ENCODE measurements around the gene SEZ6.

The SEZ6 gene

DNA sequence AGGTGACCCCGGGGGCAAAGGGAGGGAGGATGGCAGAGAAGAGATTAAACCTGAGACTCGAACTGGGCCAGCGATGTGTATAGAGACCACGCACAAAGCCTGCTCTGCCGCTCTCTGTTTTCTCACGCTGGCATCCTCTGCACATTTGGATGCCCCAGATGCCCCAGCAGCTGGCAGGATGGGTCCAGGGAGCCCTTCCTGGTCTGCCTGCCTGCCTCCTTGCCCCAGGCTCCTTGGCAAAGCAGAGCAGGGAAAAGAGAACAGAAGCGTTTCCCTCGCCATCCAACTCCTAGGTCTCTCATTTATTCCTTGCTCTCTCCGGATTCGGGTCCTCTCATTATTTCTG is 31.9 kb upstream of the SEZ6 start:
- DNase-seq (ENCODE audit: low spot score), result no peak

DNA sequence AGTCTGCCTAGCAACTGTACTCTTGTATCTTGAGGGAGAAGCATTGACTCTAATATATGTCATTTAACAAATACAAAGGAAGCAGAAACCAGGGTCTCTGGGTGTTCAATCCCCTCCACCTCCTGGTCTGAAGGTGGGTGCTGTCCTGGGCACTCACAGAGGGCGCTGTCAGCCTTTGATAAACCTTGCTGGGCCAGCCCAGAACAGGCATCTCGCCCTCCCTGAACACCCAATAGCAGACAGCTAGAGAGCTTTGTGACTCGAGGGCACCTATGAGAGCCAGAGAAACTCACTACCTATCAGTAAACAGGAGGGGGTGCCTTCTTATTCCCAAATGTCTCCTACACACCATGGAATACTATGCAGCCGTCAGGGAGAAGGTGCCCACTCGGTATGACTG is 30.8 kb upstream of the SEZ6 start:
- DNase-seq (ENCODE audit: low spot score), result no peak

DNA sequence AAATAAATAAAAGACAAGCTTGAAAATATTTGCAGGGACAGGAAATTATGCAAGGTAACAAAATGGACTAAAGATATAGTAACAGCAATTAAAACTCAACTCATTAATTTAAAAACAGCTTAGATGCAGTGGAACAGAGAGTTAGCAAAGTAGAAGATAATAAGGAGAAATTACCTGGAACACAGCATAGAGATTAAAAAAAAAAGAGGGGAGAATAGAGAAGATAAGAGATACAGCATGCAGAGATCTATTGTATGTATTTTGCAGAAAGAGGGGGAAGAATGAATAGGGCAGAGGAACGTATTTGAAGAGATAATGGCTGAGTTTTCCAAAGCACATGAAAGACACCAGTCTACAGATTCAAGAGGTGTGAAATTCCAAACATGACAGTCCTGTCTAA is 28.7 kb upstream of the SEZ6 start:
- DNase-seq (ENCODE audit: low spot score), result no peak

DNA sequence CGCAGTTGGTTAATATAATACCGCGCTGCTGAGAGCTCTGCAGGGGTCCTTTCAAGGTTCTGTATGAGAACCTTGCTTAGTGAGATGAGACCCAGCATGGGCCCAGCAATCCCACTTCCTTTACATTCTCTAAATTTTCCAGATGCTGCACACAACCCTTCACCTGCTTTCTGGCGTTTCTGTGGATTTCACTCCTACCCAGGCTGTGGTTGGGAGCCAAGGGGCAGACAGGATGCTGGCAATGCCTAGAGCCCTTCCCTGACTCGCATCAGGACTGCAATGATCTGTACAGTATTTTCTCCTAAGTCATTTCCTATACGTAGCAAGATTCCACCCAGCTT is 27.0 kb upstream of the SEZ6 start:
- DNase-seq (ENCODE audit: low spot score), result no peak

DNA sequence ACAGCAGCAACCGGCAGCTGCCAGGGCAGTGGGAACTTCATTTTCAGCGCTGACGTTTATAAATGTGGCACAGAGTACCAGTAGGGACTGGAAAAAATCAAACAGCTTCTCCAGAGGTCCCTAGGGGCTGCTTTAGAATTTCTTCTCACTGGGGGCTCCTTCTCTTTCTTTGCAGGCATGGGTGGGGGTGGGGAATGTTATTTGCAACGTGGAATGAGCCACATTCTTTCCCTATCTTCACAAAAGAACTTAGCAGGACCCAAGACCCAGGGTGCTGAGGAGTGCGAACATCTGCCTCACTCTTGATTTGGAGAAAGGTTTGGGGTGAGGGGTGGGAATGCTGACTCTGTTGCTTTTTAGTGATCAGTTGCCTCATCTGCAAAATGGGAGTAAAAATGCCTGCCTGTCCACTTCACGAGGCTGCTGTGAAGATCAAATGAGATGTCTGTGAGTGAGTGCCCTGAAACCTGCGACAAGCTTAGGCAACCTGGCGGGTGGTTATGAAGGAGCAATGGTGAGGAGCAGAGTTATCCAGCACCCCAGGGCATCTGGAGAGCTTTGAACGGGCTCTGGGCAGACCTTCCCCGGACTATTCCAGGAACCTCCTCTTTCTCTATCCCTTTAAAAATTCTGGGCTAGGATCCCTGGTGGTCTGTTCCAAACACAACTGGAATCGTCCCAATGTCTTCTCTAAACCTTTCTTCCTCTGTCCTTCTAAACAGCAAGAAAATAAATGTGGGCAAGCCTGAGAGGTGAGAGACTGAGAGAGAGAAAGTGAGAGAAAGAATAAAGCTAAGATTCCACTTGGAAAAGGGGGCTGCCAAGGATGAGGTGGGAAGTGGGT is 26.4 kb upstream of the SEZ6 start:
- DNase-seq (ENCODE audit: low spot score), result no peak

DNA sequence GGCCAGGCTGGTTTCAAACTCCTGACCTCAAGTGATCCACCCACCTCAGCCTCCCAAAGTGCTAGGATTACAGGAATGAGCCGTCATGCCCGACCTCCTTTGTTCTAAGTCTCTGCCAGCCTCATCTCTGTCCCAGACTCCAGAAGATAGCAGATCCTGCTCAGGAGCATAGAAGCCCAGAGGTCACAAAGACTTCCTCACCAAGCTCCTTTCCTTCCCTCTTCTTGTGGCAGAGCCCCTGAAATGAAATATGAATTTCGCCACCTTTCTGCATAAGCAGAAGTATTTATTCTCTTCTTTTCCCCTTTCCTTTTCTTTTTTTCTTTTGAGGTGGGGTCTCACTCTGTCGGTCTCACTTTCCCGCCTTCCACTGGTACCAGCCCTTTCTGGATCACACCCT is 25.7 kb upstream of the SEZ6 start:
- no peak for DNase-seq (ENCODE audit: low spot score)

DNA sequence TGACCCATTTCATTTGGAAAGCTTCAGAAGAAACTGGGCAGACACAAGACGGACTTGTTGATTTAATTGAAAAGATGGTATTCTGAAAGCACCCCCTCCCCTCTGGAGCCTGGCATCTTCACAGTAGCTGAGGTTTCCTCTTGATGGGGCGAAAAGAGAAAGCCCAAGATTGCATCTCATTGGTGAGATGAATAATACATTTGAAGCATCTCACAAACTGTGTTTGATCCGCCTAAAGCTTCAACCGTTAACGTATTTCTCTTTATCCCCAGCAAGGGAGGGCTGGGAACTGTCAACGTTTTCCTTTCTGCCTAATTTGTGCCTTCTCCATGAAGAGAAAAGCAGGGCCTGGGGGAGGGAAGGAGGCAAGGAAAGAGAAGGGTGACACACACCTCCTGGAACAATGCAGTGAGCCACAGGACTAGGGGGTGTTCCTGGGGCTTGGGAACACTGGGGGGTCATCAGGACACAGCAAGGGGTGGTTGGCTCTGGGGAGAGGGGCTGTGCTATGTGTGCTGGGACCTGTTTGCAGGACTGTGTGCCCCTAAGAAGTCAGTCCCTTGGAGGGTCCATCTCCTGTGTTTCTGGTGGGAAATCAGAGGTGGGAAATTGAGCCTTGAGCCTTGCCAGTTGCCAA is 18.6 kb upstream of the SEZ6 start:
- DNase-seq (ENCODE audit: low spot score), result no peak

DNA sequence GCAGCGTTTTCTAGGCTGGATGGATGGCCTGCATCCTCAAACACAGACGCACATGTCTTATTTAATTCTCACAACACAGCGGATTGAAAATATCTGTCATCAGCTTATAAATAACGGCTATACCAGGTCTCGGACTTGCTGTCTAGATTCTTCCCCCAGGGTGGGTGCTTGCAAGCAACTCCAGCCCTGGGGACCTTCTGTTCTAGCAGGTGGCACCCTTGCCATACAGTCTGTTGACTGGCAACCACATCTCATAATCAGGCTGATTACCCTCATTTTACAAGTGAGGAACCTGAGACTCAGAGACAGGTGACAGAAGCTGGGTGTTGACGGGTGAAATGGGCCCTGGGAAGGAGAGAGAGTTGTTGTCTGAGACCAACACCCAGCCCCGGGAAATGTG is 16.2 kb upstream of the SEZ6 start:
- DNase-seq (ENCODE audit: low spot score), result no peak

DNA sequence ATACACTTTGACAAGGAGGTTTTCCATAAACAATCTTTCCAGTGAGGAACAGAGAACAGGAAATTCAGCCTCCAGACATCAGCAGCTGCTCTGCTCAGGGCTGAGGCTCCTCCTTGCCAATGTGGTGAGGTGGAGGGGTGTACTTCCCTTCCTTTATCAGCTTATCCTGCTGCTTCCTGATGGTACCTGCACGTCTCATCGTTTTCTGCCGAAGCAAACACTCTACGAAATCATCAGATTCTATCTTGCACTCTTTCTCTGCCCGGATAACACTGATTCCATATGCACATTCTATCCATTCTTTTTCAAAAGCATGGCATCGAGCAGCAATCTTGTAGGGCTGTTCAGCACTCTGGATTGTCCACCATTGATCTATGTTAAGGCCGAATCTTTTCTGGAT is 15.4 kb upstream of the SEZ6 start:
- DNase-seq (ENCODE audit: low spot score), result no peak

DNA sequence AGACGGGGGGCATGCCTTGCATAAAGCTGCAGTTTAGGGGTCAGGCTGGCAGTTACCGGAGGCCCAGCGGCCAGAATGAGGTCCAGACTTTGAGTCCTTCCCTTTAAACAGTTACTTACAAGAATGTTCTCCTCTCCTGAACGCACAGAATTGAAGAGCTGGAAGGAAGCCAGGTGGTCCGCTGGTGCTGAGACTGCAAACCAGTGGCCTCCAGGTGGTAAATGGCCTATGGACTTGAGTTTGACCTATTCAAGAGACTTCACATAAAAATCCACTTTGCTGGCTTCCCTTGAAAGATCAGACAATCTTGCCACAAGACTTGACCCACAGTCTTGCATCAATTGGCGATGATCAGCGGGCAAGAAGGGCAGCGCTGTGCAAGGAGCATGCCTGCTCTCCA is 14.7 kb upstream of the SEZ6 start:
- DNase-seq (ENCODE audit: low spot score), result no peak

DNA sequence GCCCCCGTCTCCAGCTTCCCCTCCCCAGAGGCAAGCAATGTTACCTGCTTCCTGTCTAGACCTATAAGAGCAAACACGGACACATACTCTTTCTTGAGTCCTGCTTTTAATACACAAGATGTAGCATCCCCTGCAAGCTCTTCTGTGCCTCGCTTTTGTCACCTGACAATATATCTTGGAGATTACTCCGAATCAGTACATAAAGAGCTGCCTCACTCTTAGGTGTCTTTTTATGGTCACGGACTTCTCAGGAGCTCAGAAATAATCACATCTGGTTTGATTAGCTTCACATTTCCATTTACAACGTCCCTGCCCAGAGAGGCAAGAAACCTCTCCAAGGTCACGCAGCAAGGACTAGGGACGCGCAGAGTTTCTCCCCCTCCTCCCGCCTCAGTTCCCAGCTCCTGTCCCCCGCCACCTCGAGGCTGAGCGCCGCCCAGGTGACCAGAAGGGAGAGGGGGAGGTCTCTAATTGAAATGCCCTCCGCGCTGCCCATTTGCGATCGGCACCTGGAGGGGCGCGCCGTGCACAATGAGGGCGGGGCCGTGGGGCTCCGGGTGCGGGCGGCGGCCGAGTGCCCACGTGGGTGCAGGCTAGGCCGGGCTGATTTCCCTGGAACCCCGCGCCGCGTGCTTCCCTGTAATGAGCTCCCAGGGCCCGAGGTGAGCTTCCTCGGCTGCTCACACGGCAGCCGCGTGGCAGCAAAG is 13.8 kb upstream of the SEZ6 start:
- DNase-seq (ENCODE audit: low spot score), result peak; percentile 56

DNA sequence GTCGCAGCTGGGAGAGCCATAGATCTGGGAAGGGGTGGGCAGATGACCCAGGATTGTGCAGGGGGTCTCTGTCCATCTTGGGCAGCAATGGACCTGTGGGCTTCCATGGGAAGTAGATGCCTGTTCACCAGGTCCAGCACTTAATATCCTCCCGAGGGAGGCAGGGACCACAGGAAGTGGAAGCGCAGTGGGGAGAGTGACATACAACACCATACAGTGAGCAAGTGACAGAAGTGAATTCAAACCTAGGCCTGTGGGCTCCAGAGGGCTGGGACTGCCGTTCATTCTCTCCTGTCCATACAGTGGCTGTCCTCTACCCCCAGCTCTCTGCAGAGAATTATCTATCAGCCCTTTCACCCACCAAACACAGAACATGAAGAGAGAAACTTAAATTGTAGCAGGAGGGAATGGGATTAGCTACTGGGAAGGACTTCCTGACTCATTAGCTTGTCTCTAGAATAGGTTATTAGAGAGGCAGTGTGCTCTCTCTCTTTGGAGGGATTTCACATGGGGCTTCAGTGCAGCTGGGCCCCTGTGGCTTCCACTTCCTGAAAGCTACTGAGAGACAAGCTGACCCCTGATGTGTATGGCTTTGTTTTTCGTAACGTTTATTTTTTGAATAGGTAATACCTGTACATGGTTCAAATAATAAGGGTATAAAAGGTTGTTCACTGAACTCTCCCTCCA is 13.1 kb upstream of the SEZ6 start:
- no peak for DNase-seq (ENCODE audit: low spot score)

DNA sequence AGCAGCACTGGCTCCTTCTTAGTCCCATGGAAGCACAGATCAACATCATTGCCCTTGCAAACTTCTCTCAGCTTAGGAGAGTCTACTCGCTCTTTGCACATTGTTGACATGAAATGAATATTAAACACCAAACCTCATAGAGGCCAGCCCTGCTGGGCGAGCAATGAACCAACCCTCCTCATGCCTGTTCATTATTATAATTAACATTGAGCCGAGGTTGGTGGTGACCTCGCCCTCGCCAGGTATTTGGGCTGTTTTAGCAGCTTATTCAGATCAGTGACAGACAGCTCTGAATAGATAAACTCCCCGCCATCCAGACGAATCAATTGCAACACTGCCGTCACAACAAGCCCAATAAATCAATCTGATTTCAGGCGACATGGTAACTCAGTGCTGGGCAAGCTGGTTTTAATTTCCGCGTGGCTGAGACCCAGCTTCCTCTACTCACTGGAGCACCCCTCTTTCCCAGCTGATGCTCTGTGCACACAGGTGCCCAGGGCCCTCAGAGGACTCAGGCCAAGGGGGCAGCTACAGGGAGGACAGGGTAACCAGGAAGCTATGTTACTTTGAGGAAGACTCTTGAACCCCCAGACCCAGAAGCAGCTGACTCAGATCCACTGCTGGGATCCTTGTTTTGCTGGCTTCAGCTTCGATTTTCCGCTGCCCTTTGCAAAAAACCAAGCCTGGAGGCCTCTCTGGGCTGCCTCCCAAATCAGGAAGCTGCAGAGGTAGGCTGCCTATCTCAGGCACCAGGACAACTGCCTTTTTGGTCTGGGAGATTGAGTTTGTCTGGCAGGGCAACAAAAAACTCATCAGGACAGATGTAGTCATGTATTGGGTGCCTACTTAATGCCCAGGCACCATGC is 10.7 kb upstream of the SEZ6 start:
- no peak for DNase-seq (ENCODE audit: low spot score)

DNA sequence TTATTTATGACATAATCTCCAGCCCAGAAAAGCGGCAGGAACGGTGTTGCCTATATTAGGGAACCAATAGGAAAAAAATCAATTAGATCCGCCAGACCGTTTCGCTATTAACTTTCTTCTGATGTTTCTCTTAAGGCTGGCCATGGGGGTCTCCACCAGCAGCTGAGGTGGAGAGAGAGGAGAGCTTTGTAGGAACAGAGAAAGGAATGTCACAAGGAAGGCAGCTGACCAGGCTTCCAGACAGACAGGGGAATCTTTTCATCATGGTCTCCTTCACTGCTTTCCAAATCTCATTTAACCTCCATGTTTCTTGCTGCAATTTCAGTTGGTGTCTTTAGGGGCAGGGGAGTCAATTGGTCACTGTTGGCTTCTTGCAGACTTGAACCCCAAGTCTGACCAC is 8.9 kb upstream of the SEZ6 start:
- no peak for DNase-seq (ENCODE audit: low spot score)

DNA sequence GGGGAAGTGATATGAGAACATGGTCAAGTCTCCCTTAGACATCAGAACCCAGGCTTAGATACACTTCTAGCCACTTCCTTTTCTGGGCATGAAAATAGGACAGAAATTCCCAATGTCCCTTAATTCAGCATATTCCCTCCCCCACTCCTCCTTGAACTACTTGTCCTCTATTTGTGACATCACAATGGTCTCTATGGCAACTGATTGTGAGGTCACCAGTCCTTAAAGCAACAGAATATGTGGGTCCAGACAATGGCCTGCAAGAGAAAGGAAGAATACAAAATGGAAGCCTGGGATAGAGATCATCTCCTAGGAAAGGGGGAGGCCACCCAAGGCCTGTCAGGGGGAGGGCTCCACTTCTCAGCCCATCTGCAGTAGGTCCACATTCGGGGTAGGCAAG is 6.7 kb upstream of the SEZ6 start:
- no peak for DNase-seq (ENCODE audit: low spot score)

DNA sequence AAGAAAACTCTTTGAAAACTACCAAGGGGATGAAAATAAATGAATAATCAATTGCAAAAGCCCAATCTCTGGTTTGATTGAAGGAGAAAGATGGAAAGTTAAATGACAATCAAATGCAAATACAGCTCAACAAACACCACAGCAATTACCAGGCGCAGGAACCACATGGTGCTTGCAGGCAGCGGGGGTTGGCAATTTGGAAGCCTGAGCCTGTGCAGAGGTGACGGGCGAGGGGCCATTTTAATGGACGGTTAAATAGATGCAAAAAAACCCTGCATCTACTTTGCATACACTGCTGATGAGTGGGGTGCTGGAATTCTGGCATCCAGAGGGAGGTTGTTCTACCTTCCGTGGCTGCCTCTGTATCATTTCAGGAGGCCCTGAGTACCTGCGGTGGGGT is 4.8 kb upstream of the SEZ6 start:
- no peak for DNase-seq (ENCODE audit: low spot score)

DNA sequence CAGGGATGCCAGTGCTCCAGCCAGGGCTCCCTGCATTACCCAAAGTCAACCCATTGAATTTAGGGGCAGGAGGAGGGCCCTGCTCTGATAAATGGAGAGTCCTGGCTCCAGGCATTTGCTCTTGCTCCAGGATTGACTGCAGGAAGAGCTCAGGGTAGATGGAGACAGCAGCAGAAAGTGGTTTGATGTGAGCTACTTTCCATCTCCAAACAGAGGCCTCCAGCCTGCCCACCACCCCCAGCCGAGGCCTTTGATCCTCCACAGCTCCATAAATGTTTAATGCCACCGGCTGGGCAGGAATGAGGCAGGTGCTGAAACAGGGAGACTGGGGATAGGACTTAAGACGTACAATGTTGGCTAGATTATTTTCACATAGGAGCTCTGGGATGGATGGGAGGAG is 4.3 kb upstream of the SEZ6 start:
- no peak for DNase-seq (ENCODE audit: low spot score)

DNA sequence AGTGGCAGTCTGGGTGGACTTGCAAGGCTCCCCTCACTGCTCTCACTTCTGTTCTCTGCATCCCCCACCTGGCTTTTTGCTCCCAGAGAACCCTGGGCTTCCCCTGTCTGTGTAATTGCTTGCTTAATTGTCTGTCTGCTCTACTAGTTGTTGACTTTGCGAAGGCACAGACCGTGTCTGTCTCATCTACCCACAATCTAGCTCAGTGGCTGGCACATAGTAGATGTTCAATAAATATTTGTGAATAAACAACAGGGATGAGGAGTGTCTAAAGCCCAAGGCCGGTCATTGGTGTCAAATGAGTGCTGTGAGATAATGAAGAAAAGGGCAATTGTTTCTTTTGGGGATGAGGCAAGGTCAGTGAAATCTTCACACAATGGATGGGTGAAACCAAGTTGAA is 2.8 kb upstream of the SEZ6 start:
- no peak for DNase-seq (ENCODE audit: low spot score)

DNA sequence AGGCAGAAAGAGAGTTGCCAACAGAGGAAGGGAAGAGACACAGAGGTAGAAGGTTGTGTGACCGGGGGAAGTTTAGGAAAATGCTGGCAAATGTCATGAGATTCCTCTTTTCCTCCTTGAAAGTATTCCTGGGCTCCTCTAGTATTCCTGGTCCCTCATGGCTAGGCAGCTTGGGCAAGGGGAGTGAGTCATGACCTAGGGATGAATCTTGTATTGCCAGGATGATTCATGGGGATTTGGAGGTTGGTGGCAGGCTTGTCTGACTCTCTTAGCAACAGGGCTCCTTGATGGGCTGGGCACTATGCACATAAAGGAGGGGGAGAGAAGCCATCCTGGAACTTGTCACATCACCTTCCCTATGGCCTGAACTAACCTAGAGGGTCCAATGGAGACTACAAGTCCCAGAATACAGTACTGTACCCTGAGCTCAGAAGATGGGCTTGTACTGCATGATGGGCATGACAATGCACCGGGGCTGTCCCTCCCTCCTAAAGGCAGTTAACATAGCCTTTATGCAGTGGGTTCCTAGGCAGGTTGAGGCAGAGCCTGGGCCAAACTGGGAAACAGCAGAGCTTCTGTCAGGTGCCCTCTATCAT is 2.1 kb upstream of the SEZ6 start:
- DNase-seq (ENCODE audit: low spot score), result no peak

DNA sequence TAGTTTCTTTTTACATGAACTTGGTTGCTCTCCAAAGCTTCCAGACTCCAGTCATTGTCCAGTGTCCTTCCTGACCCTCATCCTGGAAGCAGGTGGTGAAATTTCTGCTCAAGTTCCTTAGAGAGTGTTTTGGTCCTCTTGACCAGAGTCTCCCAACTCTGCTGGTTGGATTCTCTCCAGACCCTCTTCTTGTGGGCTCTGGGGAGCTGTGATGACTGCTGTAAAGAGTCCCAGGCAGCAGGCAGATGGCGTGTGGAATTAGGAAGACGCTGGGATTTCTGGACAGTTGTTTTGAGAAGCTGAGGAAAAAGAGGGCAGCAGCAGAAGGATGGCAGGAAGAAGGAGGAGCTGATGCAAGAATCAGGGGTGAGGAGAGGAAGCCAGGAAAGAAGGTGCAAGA is 1.6 kb upstream of the SEZ6 start:
- no peak for DNase-seq (ENCODE audit: low spot score)

DNA sequence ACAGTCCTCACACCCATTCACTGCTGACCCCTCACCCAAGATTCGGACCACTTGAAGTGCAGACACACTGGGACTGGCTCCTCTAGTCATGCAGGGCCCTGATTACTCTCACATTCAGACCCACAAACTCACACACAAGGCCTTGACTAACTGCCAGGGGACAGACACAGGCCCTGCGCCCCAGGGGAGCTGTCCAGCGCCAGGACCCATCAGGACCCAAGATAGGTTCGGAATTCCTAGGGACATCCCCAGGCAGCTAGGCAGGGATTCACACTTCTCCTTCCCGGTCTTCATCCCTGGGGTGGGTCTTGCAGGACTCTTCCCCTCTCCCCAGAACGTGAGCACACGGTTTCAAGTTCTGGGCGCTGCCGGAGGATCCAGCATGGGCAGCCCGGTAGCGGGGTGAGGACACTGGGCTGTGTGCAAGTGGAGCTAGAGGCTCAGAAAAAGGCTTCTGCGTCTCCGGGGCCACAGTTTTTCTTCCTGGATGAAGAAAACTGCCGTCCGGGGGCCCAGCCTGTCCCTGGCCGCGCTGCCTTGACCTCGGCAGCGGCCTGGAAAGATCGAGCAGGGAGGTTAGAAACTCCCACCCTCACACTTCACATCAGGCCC is 1.6 kb downstream of the SEZ6 start:
- DNase-seq (ENCODE audit: low spot score), result no peak
